NK-92 treated with Interleukin-12 subunit alpha and Interleukin-12 subunit beta, amount 100 ng/mL, for 24 hours (cell line): Measurements from ENCODE around the gene GNAL.
A peak's percentile ranks its signal among the peaks of the same experiment; 100 is the strongest.
"Not testable (repeated sequence)": the region's sequence is repeated elsewhere in the genome, so short reads cannot be mapped to it uniquely, and the experiment has no call there.

Experiments used
- DNase-seq: peaks from one replicate; lab custom pipeline; 2025; lab: John Stamatoyannopoulos, UW

The GNAL gene

GRCh38 chr18:11850821-11851145 is 161.7 kb downstream of the GNAL start:
- DNase-seq = no peak

GRCh38 chr18:11851146-11851805 is 162.2 kb downstream of the GNAL start, which contains the start of gene CHMP1B:
Gene CHMP1B (plus strand): TSS chr18:11851413. CDS start chr18:11851512, 99 bp downstream.
- DNase-seq = peak; percentile 81

- no peak for DNase-seq
Observed at GRCh38 chr18:11851806-11852337, 162.8 kb downstream of the GNAL start.

GRCh38 chr18:11854554-11854953 is 165.5 kb downstream of the GNAL start:
- not testable (repeated sequence) for DNase-seq

- no peak for DNase-seq
Observed at GRCh38 chr18:11857177-11857887, 168.3 kb downstream of the GNAL start.

GRCh38 chr18:11859282-11859830 is 170.3 kb downstream of the GNAL start:
- no peak for DNase-seq

GRCh38 chr18:11859903-11860407 is 170.9 kb downstream of the GNAL start:
- no peak for DNase-seq

- DNase-seq = no peak
Observed at GRCh38 chr18:11860594-11861450, 171.8 kb downstream of the GNAL start.

GRCh38 chr18:11861583-11862288 is 172.7 kb downstream of the GNAL start:
- DNase-seq = no peak

- no peak for DNase-seq
Observed at GRCh38 chr18:11862468-11863137, 173.5 kb downstream of the GNAL start.

GRCh38 chr18:11864471-11864870 is 175.4 kb downstream of the GNAL start:
- no peak for DNase-seq

- no peak for DNase-seq
Observed at GRCh38 chr18:11865071-11865470, 176.0 kb downstream of the GNAL start.

- DNase-seq = no peak
Observed at GRCh38 chr18:11866329-11866728, 177.3 kb downstream of the GNAL start.

GRCh38 chr18:11866764-11867163 is 177.7 kb downstream of the GNAL start:
- DNase-seq = no peak

GRCh38 chr18:11868230-11868629 is 179.2 kb downstream of the GNAL start:
- no peak for DNase-seq

GRCh38 chr18:11871501-11871900 is 182.4 kb downstream of the GNAL start:
- no peak for DNase-seq

- DNase-seq = no peak
Observed at GRCh38 chr18:11872479-11873136, 183.5 kb downstream of the GNAL start.

GRCh38 chr18:11873670-11874340 is 184.7 kb downstream of the GNAL start:
- DNase-seq = no peak

- DNase-seq = no peak
Observed at GRCh38 chr18:11874676-11875075, 185.6 kb downstream of the GNAL start.
